ENCODE measurements around the gene CCDC92. TPM values are rescaled to one million over a fixed set of nuclear protein-coding genes. Genes with fewer than 3 reads are reported as not detected.

The CCDC92 gene
- total and polyA plus RNA-seq, 2 of the 8 experiments (the other 6 are each of a cell fraction or from before 2014, with no cell fraction given) = 0.43 to 0.51 TPM

DNA sequence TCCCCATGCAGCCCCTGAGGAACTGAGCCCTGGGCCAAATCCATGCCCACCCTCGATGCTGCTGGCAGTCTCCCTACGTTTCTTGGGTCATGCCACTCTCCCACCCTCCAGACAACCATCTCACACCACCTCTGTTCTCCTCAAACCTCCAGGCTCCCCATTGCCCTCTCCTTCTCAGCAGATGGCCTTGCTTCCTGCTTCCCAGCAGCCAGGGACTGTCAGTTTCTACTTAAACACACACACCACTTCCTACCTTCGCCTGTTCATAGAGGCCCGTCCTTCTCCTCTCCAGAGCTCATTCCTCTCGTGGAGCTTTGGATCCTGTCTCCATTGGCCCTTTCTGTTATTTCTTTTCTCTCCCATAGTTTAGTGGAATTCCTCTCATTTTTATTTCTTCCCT lies 27.5 kb upstream of the CCDC92 start:
- H3K27ac ChIP-seq (ENCODE audit: low read depth, low read length) = no peak overlapping the region
- no peak for TF ChIP-seq NANOG (IDR thresholded peaks at IDR 0.05; ENCODE audit: insufficient read depth, low read depth, low read length, poor library complexity, severe bottlenecking)
- no peak for TF ChIP-seq GTF2F1 (IDR thresholded peaks at IDR 0.05; ENCODE audit: borderline replicate concordance, low read depth, low read length)
- TF ChIP-seq SAP30 (IDR thresholded peaks at IDR 0.05; ENCODE audit: insufficient read depth, insufficient replicate concordance, low read length) = no peak
- no peak for TF ChIP-seq POU5F1 (IDR thresholded peaks at IDR 0.05; ENCODE audit: low read depth, low read length)
- TF ChIP-seq KDM4A (IDR thresholded peaks at IDR 0.05; ENCODE audit: low read depth, low read length, severe bottlenecking) = no peak
- no peak for TF ChIP-seq BRCA1 (IDR thresholded peaks at IDR 0.05; ENCODE audit: low read depth, low read length)
- no peak for TF ChIP-seq RNF2 (IDR thresholded peaks at IDR 0.05; ENCODE audit: borderline replicate concordance, low read depth, low read length, missing control alignments, poor library complexity, severe bottlenecking)
- TF ChIP-seq HDAC2 (IDR thresholded peaks at IDR 0.05; ENCODE audit: borderline replicate concordance in 1 of 2, low read depth in 2 of 2, low read length in 2 of 2) = no peak
- TF ChIP-seq, protein P1, sequence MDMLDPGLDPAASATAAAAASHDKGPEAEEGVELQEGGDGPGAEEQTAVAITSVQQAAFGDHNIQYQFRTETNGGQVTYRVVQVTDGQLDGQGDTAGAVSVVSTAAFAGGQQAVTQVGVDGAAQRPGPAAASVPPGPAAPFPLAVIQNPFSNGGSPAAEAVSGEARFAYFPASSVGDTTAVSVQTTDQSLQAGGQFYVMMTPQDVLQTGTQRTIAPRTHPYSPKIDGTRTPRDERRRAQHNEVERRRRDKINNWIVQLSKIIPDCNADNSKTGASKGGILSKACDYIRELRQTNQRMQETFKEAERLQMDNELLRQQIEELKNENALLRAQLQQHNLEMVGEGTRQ (IDR thresholded peaks at IDR 0.05; ENCODE audit: low read length) = no peak
- no peak for TF ChIP-seq BACH1 (IDR thresholded peaks at IDR 0.05; ENCODE audit: low read length)
- no peak for TF ChIP-seq RAD21 (IDR thresholded peaks at IDR 0.05 in 1 of 2, conservative IDR thresholded peaks at IDR 0.05 in 1 of 2; ENCODE audit: low read depth in 2 of 2, low read length in 2 of 2)

More for the DNA sequence above, 27.5 kb upstream of the CCDC92 start:
- H4K5ac ChIP-seq (ENCODE audit: insufficient read length, low read depth, low read length) = no peak overlapping the region
- CTCF ChIA-PET (ENCODE audit: partially characterized antibody) = interaction anchor here (1.0 to 3.2 kb wide), 3 partner anchors 9 to 158 kb away, joined by 3 to 13 read pairs (median 5); no protein-coding TSS in a partner anchor
- H3K4me3 ChIP-seq (ENCODE audit: extremely low read depth in 1 of 4, insufficient read depth in 2 of 4, low read depth in 3 of 4, low read length in 4 of 4) = no peak overlapping the region
- no peak overlapping the region for H3K4me2 ChIP-seq (ENCODE audit: insufficient read depth in 1 of 2, low read depth in 2 of 2, low read length in 2 of 2)
- no peaks in the 10 kb centered on the region for H3K9me3 ChIP-seq (ENCODE audit: insufficient read depth in 2 of 2, low read depth in 1 of 2, low read length in 1 of 2)
- H2AFZ ChIP-seq (ENCODE audit: low read length) = no peak overlapping the region
- H4K8ac ChIP-seq (ENCODE audit: extremely low read depth, insufficient read depth, low read length) = no peak overlapping the region
- H3K4ac ChIP-seq (replicated peaks; ENCODE audit: insufficient read length, low read depth, low read length) = no peak overlapping the region
- H2BK5ac ChIP-seq (ENCODE audit: low read depth, low read length) = no peak overlapping the region
- H3K14ac ChIP-seq (ENCODE audit: insufficient read length) = no peak overlapping the region
- H3K18ac ChIP-seq (ENCODE audit: extremely low read depth, low read length) = no peak overlapping the region
- no peaks in the 10 kb centered on the region; the same call in 1 of the 2 replicates for H3K79me1 ChIP-seq (ENCODE audit: low read depth, low read length)
- no peak overlapping the region for H3K56ac ChIP-seq (replicated peaks; ENCODE audit: insufficient read length, low read depth, low read length)
- H4K91ac ChIP-seq (replicated peaks; ENCODE audit: insufficient read length, low read length) = no peak overlapping the region
- peaks cover 0 to 3% (median 0%) of the 10 kb centered on the region in 4 experiments; a peak in 2 of 7 replicates for H3K4me1 ChIP-seq (replicated peaks in 1 of 4; ENCODE audit: control insufficient read depth in 3 of 4, insufficient read depth in 4 of 4, low read length in 3 of 4)
- no peaks in the 10 kb centered on the region for H3K79me2 ChIP-seq (ENCODE audit: control insufficient read depth in 1 of 2, insufficient read depth in 2 of 2, low read length in 2 of 2)
- FAIRE-seq (no peak), DNase-seq (ENCODE audit: low read depth in 1 of 2, low spot score in 2 of 2) (no peak)
- H2AK5ac ChIP-seq (ENCODE audit: low read depth, low read length) = no peak overlapping the region
- H3K23me2 ChIP-seq (ENCODE audit: low read depth, low read length) = no peaks in the 10 kb centered on the region
- H2BK120ac ChIP-seq (replicated peaks; ENCODE audit: low read depth, low read length) = no peak overlapping the region
- no peak overlapping the region for H2BK12ac ChIP-seq (ENCODE audit: low read depth, low read length)
- POLR2A ChIA-PET (ENCODE audit: partially characterized antibody) = interaction anchor here (0.6 kb wide), 1 partner anchor 9 kb away, joined by 3 read pairs; no protein-coding TSS in a partner anchor
- H3K27me3 ChIP-seq (replicated peaks in 1 of 4; ENCODE audit: control insufficient read depth in 3 of 4, extremely low read depth in 1 of 4, insufficient read depth in 3 of 4, low read length in 3 of 4) = no peaks in the 10 kb centered on the region; a peak in 1 of 7 replicates
- WGBS, 2 experiments (ENCODE audit: extremely low coverage in 1 of 2, insufficient coverage in 1 of 2, insufficient read length in 1 of 2, insufficient replicate concordance in 2 of 2, low coverage in 1 of 2, low lambda C conversion rate in 2 of 2, missing lambda C conversion rate in 1 of 2) = 86% methylated on average over 5 of the region's 5 CpGs; no CpG with 5 or more reads in 1 of the 2 experiments
- no peak overlapping the region for H2BK15ac ChIP-seq (ENCODE audit: low read length)
- no peak overlapping the region for H3K23ac ChIP-seq (ENCODE audit: insufficient read length)
- no peak overlapping the region for H2BK20ac ChIP-seq (ENCODE audit: low read length)
- H3K9ac ChIP-seq (replicated peaks in 1 of 4; ENCODE audit: extremely low read depth in 1 of 4, low read depth in 3 of 4, low read length in 3 of 4) = no peak overlapping the region
- H4K20me1 ChIP-seq (replicated peaks in 1 of 2; ENCODE audit: control insufficient read depth in 1 of 2, insufficient read depth in 2 of 2, low read length in 2 of 2) = peaks cover 5 to 8% of the 10 kb centered on the region in 2 experiments
- H3K36me3 ChIP-seq (ENCODE audit: control insufficient read depth in 2 of 4, insufficient read depth in 4 of 4, low read length in 3 of 4) = 0 out of 8 replicates have a peak, but pooled peaks cover 0 to 2% (median 0%) of the 10 kb centered on the region in 4 experiments
